Right lobe of liver (tissue), 4 donors: Measurements from ENCODE around the gene LRP1.

ENCODE experiments used
- POLR2A ChIP-seq: fragments of 450-650 bp; IDR thresholded peaks from one replicate; pipeline ENCODE4 v1.6.1; 2017; ENCODE audit warnings: antibody characterized with exemption, mild to moderate bottlenecking
- TF ChIP-seq, protein P1 (sequence below), 4 donors: fragments of 200-600 bp in 3 of 4; fragments of 450-650 bp in 1 of 4; IDR thresholded peaks; one replicate each; pipeline versions ENCODE4 v1.5.1 to v1.8.0; 2016 to 2022; ENCODE audit warnings: antibody characterized with exemption in 4 of 4, mild to moderate bottlenecking in 2 of 4
- donor health status: DM: no; HTN: no; CAD: no.
- donor health status: DM: no; HTN: no; CAD: no.
- donor health status: DM: no; HTN: yes; CAD: no.

DNA sequence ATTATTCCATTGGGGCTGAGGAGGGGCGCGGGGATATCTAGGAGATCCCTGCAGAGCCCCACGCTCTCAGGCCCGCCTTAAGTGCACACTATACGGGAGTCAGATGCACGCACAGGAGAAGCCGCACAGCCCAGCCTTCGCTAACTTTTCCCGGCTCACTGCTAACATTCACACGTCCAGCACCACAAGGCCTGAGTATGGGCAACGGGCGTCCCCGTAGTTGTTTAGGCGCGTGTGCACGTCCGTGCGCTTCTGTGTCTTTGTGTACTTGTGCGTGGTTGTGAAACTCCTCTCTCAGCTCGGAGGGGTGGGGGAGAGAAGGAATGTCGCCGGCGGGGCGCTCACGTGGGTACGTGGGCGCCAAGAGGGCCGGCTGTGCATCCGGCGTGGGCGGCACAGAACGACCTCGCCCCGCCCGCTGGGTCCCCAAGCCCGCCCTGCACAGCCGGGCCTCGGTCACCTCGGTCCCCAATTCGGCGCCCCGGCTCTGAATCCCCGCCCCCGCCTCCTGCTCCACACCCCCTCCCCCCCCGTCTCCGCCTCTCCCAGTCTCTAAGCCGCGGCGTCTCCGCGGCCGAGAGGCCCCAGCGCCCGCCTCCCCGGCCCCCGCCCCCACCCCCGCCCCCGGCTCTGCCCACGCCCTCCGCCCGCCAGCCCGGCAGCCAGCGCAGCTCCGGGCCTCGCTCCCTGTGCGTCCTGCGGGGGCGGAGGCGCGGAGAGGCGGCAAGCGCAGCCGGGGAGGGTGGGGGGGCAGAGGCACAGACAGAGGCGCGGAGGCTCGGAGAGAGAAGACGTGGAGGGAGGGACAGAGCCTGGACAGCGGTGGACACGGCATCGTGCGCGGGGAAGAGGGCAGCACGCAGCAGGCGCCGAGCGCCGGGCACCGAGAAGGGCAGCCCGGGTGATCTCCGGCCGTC is 39.7 kb upstream of the LRP1 start, which contains the start of gene NAB2:
- TF ChIP-seq, protein P1, sequence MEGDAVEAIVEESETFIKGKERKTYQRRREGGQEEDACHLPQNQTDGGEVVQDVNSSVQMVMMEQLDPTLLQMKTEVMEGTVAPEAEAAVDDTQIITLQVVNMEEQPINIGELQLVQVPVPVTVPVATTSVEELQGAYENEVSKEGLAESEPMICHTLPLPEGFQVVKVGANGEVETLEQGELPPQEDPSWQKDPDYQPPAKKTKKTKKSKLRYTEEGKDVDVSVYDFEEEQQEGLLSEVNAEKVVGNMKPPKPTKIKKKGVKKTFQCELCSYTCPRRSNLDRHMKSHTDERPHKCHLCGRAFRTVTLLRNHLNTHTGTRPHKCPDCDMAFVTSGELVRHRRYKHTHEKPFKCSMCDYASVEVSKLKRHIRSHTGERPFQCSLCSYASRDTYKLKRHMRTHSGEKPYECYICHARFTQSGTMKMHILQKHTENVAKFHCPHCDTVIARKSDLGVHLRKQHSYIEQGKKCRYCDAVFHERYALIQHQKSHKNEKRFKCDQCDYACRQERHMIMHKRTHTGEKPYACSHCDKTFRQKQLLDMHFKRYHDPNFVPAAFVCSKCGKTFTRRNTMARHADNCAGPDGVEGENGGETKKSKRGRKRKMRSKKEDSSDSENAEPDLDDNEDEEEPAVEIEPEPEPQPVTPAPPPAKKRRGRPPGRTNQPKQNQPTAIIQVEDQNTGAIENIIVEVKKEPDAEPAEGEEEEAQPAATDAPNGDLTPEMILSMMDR (IDR thresholded peaks at IDR 0.05), result no peak
- TF ChIP-seq POLR2A, result peak; percentile 67
